T-helper 22 cell (primary cell): ENCODE data around the gene FAAP100.

Experiments
- DNase-seq: peaks from one replicate; pipeline ENCODE4 v3.0.0-alpha.2; 2020; ENCODE audit warnings: low read depth

FAAP100 gene

DNA sequence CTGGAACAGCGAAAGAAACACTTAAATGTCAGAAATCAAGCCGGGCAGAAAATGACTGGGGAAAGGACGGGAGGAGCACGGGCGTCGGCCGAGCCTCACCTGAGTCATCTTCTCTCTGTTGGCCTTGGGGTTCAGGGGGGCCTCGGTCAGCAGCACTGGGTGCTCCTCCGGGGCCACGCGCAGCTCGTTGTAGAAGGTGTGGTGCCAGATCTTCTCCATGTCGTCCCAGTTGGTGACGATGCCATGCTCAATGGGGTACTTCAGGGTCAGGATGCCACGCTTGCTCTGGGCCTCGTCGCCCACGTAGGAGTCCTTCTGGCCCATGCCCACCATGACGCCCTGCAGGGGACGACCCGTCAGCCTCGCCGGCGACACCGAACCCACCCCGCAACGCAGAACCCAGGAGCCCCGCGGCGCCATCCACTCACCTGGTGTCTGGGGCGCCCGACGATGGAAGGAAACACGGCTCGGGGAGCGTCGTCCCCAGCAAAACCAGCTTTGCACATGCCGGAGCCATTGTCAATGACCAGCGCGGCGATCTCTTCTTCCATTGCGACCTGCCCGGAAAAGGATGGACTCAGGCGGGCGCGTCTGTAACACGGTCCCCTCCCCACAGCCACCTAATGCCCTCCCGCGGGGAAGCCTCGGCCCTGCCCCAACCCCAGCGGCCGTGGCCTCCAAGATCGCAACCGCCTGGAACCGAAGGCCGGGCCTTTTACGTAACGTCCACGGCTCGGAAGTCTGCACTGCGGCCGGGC is 40.2 kb downstream of the FAAP100 start:
- no peak for DNase-seq

- no peak for DNase-seq
Observed at GRCh38 chr17:81511554-81511803, 40.7 kb downstream of the FAAP100 start.

GRCh38 chr17:81510785-81511553 is 41.2 kb downstream of the FAAP100 start:
- no peak for DNase-seq

DNA sequence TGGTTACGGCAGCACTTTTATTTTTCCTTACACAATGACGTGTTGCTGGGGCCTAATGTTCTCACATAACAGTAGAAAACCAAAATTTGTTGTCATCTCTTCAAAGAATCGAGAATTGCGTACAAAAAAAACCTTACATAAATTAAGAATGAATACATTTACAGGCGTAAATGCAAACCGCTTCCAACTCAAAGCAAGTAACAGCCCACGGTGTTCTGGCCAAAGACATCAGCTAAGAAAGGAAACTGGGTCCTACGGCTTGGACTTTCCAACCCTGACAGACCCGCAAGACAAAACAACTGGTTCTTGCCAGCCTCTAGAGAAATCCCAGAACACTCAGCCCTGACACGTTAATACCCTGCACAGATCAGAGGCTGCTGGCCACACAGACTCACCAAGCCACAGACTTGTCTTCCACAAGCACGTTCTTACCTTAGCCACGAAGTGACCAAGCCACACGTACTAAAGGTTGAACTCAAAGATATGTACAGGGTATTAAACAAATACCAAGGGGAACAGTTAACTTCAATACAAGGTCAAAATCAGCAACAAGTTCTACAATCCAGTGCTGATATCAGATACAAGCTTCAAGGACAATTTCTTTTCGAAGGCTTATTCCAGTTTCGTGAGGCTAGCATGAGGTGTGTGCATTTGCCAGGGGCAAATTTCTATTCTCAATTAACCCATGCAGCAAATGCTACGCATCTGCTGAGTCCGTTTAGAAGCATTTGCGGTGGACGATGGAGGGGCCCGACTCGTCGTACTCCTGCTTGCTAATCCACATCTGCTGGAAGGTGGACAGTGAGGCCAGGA is 42.0 kb downstream of the FAAP100 start:
- no peak for DNase-seq

- DNase-seq, result no peak
Observed at GRCh38 chr17:81509207-81509971, 42.8 kb downstream of the FAAP100 start.

GRCh38 chr17:81508639-81509206 is 43.4 kb downstream of the FAAP100 start:
- DNase-seq, result no peak

- no peak for DNase-seq
Observed at GRCh38 chr17:81503619-81504018, 48.5 kb downstream of the FAAP100 start.

GRCh38 chr17:81502471-81503017 is 49.6 kb downstream of the FAAP100 start:
- no peak for DNase-seq

- no peak for DNase-seq
Observed at GRCh38 chr17:81500047-81500446, 52.1 kb downstream of the FAAP100 start.

- DNase-seq, result no peak
Observed at GRCh38 chr17:81499601-81499970, 52.6 kb downstream of the FAAP100 start.

- DNase-seq, result no peak
Observed at GRCh38 chr17:81498953-81499600, 53.1 kb downstream of the FAAP100 start.

- DNase-seq, result no peak
Observed at GRCh38 chr17:81494626-81495377, 57.4 kb downstream of the FAAP100 start.

- DNase-seq, result no peak
Observed at GRCh38 chr17:81493198-81494038, 58.7 kb downstream of the FAAP100 start.

- DNase-seq, result no peak
Observed at GRCh38 chr17:81492706-81493105, 59.4 kb downstream of the FAAP100 start.

GRCh38 chr17:81492202-81492601 is 60.0 kb downstream of the FAAP100 start:
- DNase-seq, result no peak

- DNase-seq, result no peak
Observed at GRCh38 chr17:81491761-81492160, 60.4 kb downstream of the FAAP100 start.

DNA sequence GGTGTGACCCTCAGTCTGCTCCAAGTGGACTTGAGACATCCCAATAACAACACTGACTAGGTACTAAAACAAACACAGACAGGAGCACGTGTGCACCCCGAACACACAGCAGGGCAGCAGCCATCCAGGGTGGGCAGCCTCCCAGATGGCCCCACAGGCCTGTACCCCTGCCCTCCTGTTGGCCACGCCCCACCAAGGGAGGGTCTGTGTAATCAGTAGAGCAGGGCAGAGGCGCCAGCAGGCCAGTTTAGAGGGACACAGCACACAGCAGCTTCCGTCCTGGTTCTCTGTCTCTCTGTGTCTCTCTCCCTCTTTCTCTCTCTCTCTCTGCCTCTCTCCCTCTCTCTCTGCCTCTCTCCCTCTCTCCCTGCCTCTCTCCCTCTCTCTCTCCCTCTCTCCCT is 61.0 kb downstream of the FAAP100 start:
- DNase-seq, result no peak

DNA sequence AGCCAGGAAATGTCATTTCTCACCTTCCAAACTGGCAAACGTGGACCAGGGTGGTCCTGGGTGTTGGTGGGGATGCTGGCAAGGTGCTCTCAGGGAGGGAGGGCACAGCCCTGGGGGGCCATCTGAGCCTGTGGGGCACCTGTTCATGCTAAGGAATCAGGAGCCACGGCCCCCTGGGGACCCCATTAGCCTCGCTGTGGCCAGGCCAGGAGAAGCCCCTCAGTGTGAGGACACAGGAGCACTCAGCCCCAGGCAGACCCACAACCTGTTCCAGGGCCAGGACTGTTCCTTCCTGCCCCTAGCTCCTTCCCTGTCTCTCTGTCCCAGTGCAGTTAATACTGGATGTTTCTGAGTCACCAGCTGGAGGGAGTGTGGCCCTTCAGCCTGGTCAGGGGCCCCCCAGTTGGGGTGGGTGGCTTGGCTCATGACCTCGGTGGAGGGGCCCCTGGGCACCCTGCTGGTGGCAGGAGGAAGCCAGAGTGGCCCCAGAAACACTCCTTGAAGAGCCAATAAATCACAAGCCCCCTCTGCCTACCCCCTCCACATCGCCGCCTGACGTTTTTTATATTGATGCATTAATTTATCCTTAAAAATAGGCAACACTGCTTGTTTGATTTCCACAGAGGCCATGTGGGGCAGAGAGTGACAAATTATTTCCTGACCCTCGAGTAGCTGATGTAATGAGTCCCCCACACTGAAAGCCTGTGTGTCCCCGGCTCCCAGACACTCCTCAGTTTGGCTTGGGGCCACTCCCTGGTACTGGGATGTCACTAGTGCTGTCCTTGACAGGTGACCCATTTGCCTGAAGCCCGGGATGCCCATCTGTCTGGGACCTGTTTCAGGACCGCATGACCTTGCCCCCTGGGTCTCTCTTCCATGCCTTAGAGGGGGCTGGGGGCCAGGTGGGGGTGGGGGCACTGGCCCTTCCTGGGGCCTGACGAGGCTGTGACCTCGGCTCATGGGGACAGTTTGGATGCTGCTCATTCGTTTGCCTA is 61.9 kb downstream of the FAAP100 start:
- DNase-seq, result no peak
